TTC549 (cell line): ENCODE measurements around the gene GADD45B.

Source experiments
- FAIRE-seq: peaks from 2 replicates; lab custom pipeline; 2012; peaks lifted over from hg19 to GRCh38; lab: Jason Lieb, UNC

Gene GADD45B, protein sequence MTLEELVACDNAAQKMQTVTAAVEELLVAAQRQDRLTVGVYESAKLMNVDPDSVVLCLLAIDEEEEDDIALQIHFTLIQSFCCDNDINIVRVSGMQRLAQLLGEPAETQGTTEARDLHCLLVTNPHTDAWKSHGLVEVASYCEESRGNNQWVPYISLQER

GRCh38 chr19:2475702-2476450 lies at the start of gene GADD45B:
Gene GADD45B, plus strand, starts transcription at chr19:2476127. Its CDS starts 232 bp downstream, at chr19:2476359.
- peak; percentile 93 for FAIRE-seq

- FAIRE-seq, result no peak
Observed at GRCh38 chr19:2426611-2427428, 49.1 kb upstream of the GADD45B start.

DNA sequence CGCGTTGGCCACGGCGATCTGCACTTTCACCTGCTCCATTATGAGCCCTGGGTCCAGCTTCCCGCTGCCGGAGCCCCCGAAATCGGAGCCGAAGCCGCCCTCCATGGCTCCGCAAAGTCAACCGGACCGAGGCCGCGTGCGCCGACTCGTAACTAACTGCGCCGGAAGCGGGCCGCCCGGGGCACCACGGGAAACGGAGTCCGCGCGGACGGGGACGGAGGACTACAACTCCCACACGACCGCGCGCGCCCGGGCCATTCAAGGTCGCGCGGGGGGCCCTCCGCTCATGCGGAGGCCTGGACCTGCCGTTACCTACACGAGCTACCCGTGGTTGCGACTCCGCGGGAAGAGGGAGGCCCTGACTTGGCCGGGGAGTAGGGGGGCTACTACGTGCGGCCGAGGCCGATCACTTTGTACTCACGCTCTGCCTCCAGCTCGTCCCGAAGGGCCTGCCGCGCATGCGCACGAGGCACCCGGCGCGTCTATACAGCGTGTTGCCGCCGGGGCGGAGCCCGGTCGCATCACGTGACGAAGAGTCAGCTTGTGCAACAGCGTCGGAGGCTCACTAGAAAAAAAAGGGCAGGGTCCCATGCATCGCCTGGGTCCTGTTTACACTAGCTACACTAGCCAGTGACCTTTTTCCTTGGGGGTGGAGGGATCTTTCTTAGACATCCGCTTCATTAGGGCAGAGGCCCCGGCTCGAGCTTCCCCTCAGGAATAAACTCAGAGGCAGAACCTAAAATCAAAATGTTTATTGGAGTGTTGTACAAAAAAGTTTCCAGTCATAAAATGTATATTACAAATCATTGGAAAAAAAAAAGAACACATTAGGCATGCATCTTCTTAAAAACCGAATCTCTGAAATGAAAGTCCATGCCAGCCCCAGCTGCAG lies 48.3 kb upstream of the GADD45B start, which contains the start of gene TIMM13:
TIMM13 (minus strand) TSS at position 158 of the 892 bp plus-strand sequence; CDS start at position 105, 53 bp downstream.
- peak; percentile 43 for FAIRE-seq

GRCh38 chr19:2428321-2428690 lies 47.6 kb upstream of the GADD45B start:
- no peak for FAIRE-seq

DNA sequence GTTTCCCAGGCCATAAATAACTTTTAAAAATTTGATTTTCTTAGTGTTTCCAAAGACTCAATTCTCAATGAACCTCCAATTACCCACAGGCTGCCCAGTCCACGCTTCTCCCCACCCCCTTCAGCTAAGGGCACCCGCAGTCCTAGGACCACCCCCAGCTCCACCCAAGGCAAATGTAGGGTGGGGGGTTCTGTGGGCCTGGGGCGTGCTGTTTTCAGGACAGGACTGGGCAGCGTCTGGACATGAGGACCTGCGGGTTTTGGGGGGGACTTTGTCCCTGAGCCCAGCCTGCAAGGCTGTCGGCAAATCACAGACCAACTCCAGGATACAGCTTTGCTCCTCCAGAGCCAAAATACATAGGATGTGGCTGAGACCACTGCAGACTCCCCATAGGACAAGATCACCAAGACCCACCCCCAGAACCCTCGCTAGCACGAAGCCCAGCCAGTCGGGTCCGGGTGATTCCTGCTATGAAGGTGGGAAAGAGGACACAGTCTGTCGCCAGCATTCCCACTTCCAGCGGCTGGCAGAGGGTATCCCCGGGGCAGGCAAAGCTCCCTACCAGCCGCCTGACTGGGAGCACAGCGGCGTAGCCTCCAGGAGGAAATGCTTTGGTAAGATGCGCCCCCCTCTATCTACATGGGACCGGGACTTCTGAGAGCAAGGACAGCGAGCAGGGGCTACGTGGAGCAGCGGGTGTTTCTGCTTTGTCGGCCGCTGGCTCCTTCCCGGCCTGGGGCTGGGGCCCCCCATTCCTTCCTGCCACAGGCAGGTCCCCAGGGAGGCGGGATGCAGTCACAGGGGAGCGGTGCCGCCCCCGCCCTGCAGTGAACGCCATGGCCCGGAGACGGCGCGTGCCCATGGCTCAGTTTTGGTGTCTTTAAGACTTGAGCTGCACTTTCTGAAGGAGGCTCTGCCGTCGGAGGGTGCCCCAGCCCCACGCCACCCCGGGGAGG lies 46.9 kb upstream of the GADD45B start:
- FAIRE-seq, result no peak

- FAIRE-seq, result no peak
Observed at GRCh38 chr19:2429917-2430535, 45.9 kb upstream of the GADD45B start.

- FAIRE-seq, result no peak
Observed at GRCh38 chr19:2431318-2432055, 44.4 kb upstream of the GADD45B start.

DNA sequence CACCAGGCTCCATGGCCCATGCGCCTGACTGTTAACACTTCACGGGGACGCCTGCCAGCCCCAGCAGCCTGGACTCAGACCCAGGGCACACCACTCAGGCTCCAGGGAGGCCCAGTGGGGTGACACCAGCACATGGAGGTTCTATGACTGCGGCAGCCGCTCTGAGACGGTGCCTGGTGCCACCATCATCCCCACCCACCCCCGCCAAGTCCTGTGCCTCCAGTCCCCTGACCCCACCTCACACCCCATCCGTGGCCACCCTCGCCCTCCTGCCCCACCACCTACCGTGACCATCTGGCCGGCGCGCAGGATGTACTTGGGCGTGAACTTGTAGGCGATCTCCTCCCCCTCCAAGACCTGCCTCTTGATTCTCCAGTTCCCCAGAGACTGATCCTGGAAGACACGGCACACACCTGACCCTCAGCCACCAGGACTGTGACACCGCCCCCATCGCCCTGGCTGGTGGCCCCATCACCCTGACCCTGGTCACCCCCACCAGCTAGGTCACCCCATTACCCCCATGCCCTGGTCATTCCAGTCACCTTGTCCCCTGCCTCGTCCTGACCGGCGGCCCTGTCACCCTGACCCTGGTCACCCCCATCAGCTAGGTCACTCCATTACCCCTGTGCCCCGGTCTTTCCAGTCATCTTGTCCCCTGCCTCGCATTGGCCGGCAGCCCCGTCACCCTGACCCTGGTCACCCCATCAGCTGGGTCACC lies 43.6 kb upstream of the GADD45B start:
- FAIRE-seq, result no peak

DNA sequence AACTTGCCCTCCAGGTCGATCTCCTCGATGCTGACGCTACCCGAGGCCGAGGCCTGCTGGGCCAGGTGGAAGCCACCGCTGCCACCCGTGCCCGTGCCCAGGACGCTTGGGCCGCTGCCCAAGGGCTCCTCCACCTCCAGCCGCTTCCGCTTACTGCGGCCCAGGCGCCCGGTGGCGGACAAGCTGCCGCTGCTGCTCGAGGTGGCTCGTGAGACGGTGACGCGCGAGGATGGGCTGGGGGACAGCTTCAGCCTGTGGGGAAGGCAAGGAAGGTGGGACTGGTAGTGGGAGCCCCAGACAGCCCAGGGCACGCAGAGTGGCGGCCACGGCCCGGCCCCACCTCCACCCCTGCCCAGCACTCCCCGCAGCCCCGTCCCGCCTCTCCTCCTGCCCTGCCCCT lies 42.1 kb upstream of the GADD45B start:
- no peak for FAIRE-seq

DNA sequence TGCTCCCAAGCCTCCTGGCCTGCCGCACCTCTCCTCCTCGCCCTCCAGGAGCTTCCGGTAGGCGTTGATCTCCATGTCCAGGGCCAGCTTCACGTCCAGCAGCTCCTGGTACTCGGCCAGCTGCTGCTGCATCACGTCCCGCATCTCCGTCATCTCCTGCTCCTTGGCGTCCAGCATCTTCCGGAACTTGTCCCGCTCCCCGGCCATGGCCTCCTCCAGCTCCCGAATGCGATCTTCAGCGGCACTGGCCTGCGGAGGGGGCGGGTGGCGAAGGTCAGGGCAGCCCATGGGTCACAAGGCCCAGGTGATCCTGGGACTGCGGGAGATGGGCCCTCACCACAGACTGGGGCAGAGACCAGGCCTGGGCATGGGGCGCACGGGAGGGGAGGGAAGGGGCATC lies 41.7 kb upstream of the GADD45B start:
- FAIRE-seq, result no peak

DNA sequence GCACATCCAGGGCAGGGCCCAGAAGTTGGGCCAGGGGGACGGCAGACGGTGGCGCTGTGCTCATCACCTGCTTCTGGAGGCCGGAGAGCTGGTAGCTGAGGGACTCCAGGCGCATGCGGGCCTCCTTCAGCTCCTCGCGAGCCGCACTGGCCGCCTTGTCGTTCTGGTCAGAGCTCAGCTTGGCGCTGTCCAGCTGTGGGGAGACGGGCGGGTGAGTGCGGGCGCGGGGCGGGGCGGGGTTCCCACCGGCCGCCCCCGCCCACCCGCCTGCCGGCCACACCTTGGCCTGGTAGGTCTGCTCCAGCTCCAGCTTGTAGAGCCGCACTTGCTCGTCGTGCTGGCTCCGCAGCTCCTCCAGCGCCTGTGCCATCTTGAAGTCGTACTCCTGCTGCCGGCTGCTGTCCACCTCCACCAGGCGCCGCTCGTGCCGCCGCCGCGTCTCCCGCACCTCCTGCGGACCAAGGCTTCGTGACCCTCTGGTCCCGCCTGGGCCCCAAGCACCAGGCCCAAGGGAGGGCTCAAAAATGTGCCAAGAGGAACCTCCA lies 41.1 kb upstream of the GADD45B start:
- no peak for FAIRE-seq

GRCh38 chr19:2436384-2436783 lies 39.5 kb upstream of the GADD45B start:
- FAIRE-seq, result no peak

DNA sequence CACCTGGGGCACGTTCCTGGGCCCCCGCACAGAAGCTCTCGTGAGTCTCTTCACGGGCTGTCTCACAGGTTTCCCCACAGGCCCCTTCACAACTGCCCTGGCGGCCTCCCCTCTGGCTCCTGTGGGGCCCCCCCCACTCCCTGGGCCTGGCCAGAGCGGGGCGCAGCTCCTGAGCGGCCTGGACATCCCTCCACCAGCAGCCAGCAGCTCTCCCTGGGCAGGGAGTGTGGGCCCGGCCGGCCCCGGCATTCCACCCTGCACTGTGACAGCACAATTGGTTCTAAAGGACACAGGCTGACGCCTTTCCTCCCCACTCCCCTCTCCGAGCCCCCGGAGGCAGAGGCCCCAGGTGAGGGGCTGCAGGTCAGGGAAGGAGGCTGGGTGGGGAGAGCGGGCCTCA lies 39.0 kb upstream of the GADD45B start:
- FAIRE-seq, result no peak

DNA sequence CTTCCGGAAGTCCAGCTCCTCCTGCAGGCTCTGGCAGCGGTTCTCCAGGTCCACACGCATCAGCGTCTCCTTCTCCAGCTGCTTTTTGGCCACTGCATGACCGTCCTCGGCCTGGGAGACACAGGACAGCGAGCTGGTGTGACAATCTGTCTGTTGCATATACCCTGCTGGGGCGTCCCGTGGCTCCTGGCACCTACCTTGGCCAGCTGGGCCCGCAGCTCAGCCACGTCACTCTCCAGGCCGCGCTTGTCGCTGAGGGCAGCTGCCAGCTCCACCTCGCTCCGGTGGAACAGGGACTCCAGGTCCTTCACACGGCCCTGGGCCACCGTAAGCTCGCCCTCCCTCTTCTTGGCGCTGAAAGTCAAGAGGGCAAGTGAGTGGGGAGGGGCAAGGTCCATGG lies 37.7 kb upstream of the GADD45B start:
- no peak for FAIRE-seq

DNA sequence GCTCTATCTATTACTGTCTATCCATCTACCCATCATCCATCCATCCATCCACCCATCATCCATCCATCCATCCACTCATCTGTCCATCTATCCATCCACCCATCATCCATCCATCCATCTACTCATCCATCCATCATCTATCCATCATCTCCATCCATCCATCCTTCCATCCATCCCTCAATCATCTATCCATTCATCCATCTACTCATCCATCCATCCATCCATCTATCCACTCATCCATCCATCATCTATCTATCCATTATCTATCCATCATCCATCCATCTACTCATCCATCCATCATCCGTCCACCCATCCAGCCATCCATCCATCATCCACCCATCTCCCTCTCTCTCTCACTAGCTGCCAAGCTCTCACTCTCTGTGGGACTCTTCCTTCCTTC lies 35.4 kb upstream of the GADD45B start:
- FAIRE-seq, result no peak

DNA sequence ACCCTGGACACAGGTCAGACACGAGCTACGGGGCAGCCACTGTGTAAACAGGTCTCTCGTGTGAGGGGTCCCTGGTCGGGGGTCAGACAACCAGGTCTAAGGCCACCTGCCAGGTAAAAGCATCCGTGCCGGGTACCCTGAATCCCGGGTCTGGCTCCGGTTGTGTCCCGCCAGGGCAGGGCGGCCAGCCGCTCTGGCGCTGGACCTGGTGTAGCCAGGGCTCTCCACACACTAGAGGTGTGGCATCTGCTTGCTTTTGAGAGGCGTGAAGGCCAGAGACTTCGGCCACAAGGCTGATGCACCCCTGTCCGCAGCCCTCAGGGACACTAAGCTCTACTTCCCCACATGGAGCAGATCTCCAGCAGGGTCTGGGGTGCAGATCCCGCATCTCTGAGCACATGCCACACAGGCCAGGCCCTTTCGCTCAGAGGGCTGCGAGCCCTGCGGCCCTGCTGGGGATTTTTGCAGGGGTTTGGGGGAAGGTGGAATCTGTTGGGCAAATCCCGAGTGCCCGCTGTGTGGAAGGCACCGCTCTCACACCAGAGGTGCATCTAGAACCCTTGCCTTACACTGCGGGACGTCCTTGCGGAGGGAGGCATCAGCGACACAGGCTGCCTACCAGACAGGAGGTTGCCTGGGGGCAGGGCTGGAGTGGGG lies 34.7 kb upstream of the GADD45B start:
- no peak for FAIRE-seq

- no peak for FAIRE-seq
Observed at GRCh38 chr19:2443116-2443784, 32.7 kb upstream of the GADD45B start.

- FAIRE-seq, result no peak
Observed at GRCh38 chr19:2443785-2444182, 32.1 kb upstream of the GADD45B start.
